T1000 (cell line): ENCODE data around the gene CRISP2.

ENCODE experiments used
- DNase-seq: peaks from one replicate; lab custom pipeline; 2025; ENCODE audit warnings: mixed read lengths; lab: John Stamatoyannopoulos, UW

Gene CRISP2

GRCh38 chr6:49662231-49662891 is 51.0 kb downstream of the CRISP2 start:
- no peak for DNase-seq

- no peak for DNase-seq
These were observed 59.4 kb downstream of the CRISP2 start for GRCh38 chr6:49653942-49654341.

- no peak for DNase-seq
These were observed 59.9 kb downstream of the CRISP2 start for GRCh38 chr6:49653438-49653837.

- no peak for DNase-seq
These were observed 62.1 kb downstream of the CRISP2 start for GRCh38 chr6:49651239-49651638.

GRCh38 chr6:49649988-49650387 is 63.4 kb downstream of the CRISP2 start:
- DNase-seq = no peak

- DNase-seq = no peak
These were observed 65.3 kb downstream of the CRISP2 start for GRCh38 chr6:49648036-49648435.

GRCh38 chr6:49647476-49647875 is 65.9 kb downstream of the CRISP2 start:
- DNase-seq = no peak

- no peak for DNase-seq
These were observed 66.4 kb downstream of the CRISP2 start for GRCh38 chr6:49646942-49647341.

GRCh38 chr6:49646130-49646824 is 67.1 kb downstream of the CRISP2 start:
- DNase-seq = no peak

- no peak for DNase-seq
These were observed 68.2 kb downstream of the CRISP2 start for GRCh38 chr6:49645139-49645538.
